Erythroblast (primary cell): ENCODE results near the gene MRPS15.
"Not testable (repeated sequence)": the region's sequence is repeated elsewhere in the genome, so short reads cannot be mapped to it uniquely, and the experiment has no call there.

Source experiments
- GATA1 ChIP-seq: IDR thresholded peaks from 2 replicates; pipeline ENCODE4 v1.6.1; 2011; ENCODE audit warnings: low read depth, mild to moderate bottlenecking, control low read depth, low read length, moderate library complexity
- POLR2A ChIP-seq: IDR thresholded peaks from 2 replicates; pipeline ENCODE4 v1.6.1; 2011; ENCODE audit warnings: mild to moderate bottlenecking, low read length

- not testable (repeated sequence) for TF ChIP-seq POLR2A, GATA1
Measured at GRCh38 chr1:36501911-36502310, 37.7 kb upstream of the MRPS15 start.
